ENCODE data around the gene LDLRAD4. TPM values are rescaled to one million over a fixed set of nuclear protein-coding genes. Genes with fewer than 3 reads are reported as not detected.

Gene LDLRAD4
- total and polyA plus RNA-seq, 2 experiments from 2014 or later, result 0.73 to 1.9 TPM

GRCh38 chr18:13653746-13654433 lies 435.3 kb downstream of the LDLRAD4 start:
- no peak overlapping the region; the same call in 1 of the 2 replicates for H2AFZ ChIP-seq
- Mint-ChIP-seq H3K36me3 (ENCODE audit: low read depth) (no peaks in the 10 kb centered on the region), H3K9me3 (no peaks in the 10 kb centered on the region), H3K4me1 (peaks cover 14% of the 10 kb centered on the region), H3K4me3 (no peak overlapping the region), H3K27me3 (ENCODE audit: insufficient read depth, low read depth, poor library complexity) (peaks cover 6% of the 10 kb centered on the region), H3K27ac (no peak overlapping the region)
- no peaks in the 10 kb centered on the region for H3K79me2 ChIP-seq (replicated peaks; ENCODE audit: insufficient read depth)
- H3K4me3 ChIP-seq, result no peak overlapping the region
- no peaks in the 10 kb centered on the region for H4K20me1 ChIP-seq (replicated peaks; ENCODE audit: insufficient read depth)
- TF ChIP-seq EZH2phosphoT487 (IDR thresholded peaks at IDR 0.05; ENCODE audit: unreplicated experiment) (no peak), ZNF331 (CRISPR knock-in tag; IDR thresholded peaks at IDR 0.05; ENCODE audit: low read depth) (no peak), STAT1 (IDR thresholded peaks at IDR 0.05; ENCODE audit: unreplicated experiment) (no peak), NANOG (IDR thresholded peaks at IDR 0.05; ENCODE audit: borderline replicate concordance) (no peak), ETS1 (IDR thresholded peaks at IDR 0.05) (no peak), ZNF462 (CRISPR knock-in tag; IDR thresholded peaks at IDR 0.05) (no peak), JUNB (IDR thresholded peaks at IDR 0.05; ENCODE audit: unreplicated experiment) (no peak), EZH2 (IDR thresholded peaks at IDR 0.05; ENCODE audit: low read depth, unreplicated experiment) (no peak), CREB1 (CRISPR knock-in tag; IDR thresholded peaks at IDR 0.05; ENCODE audit: low read depth) (no peak), ZNF114 (CRISPR knock-in tag; IDR thresholded peaks at IDR 0.05) (no peak), POLR2AphosphoS5 (IDR thresholded peaks at IDR 0.05; ENCODE audit: low read depth) (no peak)
- TF ChIP-seq, protein P1, sequence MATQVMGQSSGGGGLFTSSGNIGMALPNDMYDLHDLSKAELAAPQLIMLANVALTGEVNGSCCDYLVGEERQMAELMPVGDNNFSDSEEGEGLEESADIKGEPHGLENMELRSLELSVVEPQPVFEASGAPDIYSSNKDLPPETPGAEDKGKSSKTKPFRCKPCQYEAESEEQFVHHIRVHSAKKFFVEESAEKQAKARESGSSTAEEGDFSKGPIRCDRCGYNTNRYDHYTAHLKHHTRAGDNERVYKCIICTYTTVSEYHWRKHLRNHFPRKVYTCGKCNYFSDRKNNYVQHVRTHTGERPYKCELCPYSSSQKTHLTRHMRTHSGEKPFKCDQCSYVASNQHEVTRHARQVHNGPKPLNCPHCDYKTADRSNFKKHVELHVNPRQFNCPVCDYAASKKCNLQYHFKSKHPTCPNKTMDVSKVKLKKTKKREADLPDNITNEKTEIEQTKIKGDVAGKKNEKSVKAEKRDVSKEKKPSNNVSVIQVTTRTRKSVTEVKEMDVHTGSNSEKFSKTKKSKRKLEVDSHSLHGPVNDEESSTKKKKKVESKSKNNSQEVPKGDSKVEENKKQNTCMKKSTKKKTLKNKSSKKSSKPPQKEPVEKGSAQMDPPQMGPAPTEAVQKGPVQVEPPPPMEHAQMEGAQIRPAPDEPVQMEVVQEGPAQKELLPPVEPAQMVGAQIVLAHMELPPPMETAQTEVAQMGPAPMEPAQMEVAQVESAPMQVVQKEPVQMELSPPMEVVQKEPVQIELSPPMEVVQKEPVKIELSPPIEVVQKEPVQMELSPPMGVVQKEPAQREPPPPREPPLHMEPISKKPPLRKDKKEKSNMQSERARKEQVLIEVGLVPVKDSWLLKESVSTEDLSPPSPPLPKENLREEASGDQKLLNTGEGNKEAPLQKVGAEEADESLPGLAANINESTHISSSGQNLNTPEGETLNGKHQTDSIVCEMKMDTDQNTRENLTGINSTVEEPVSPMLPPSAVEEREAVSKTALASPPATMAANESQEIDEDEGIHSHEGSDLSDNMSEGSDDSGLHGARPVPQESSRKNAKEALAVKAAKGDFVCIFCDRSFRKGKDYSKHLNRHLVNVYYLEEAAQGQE (IDR thresholded peaks at IDR 0.05; ENCODE audit: unreplicated experiment), result no peak
- TF ChIP-seq, protein P2, sequence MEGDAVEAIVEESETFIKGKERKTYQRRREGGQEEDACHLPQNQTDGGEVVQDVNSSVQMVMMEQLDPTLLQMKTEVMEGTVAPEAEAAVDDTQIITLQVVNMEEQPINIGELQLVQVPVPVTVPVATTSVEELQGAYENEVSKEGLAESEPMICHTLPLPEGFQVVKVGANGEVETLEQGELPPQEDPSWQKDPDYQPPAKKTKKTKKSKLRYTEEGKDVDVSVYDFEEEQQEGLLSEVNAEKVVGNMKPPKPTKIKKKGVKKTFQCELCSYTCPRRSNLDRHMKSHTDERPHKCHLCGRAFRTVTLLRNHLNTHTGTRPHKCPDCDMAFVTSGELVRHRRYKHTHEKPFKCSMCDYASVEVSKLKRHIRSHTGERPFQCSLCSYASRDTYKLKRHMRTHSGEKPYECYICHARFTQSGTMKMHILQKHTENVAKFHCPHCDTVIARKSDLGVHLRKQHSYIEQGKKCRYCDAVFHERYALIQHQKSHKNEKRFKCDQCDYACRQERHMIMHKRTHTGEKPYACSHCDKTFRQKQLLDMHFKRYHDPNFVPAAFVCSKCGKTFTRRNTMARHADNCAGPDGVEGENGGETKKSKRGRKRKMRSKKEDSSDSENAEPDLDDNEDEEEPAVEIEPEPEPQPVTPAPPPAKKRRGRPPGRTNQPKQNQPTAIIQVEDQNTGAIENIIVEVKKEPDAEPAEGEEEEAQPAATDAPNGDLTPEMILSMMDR (conservative IDR thresholded peaks at IDR 0.05; ENCODE audit: low read depth in 2 of 2), result no peak
- H3K4me2 ChIP-seq, result no peak overlapping the region
- no peak overlapping the region for H3K27ac ChIP-seq (ENCODE audit: low read depth)
- ATAC-seq (peak; percentile 64), DNase-seq (ENCODE audit: low spot score) (peak; percentile 30)
- no peaks in the 10 kb centered on the region for H3F3A ChIP-seq (replicated peaks; ENCODE audit: low read depth)
- H3K9me2 ChIP-seq (ENCODE audit: insufficient read depth), result no peaks in the 10 kb centered on the region
- no peaks in the 10 kb centered on the region for H3K36me3 ChIP-seq (ENCODE audit: insufficient read depth)
- H3K4me1 ChIP-seq (ENCODE audit: insufficient read depth), result no peaks in the 10 kb centered on the region; the same call in 1 of the 2 replicates
- H3K27me3 ChIP-seq (ENCODE audit: insufficient read depth), result no peaks in the 10 kb centered on the region

Data from GM23338 (cell line).